Effector CD8-positive, alpha-beta T cell (primary cell): ENCODE data around the gene PCNX1.

Experiments
- DNase-seq: peaks from one replicate; lab custom pipeline; 2025; lab: John Stamatoyannopoulos, UW

Gene PCNX1

DNA sequence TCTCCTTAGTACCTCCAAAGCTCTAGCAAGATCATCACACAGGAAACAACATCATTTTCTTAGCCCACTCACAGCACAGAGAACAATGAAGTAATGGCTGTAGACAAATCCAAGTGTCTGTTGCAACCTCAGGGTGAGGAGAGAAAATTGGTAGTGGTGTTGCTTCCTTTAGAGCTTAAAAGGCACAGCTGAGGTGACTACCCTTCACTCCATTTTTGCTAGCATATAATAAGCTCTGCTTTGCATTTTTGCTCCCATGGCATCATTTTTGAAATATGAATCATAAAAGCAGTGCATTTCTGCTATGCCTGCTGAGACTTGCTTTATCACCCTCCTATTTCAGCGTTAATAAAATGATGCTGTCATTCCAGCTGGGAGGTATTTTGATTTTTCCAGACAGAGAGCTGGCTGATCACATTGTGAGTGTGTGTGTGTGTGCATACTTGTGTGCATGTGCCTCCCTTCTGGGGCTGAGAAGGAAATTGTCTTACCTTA is 18.5 kb upstream of the PCNX1 start:
- no peak for DNase-seq

GRCh38 chr14:70889555-70889954 is 17.7 kb upstream of the PCNX1 start:
- no peak for DNase-seq

GRCh38 chr14:70890826-70891659 is 16.2 kb upstream of the PCNX1 start:
- DNase-seq = no peak

DNA sequence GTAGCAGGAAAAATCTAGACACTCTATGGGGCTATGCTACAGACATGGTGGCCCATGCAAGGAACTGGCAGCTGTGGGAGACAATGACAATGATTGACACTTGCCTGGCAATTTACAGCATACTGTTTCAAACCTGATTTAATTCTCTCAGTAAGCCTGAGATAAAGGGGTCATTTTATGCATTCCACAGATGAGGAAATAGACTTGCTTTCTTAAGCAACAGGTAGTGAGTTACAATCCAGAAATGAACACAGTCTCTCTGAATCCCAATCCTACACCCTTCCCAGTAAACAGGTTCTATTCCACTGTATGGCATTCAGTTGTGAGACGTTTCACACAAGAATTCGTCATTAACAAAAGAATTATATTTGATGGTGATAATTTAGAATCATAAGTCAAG is 15.5 kb upstream of the PCNX1 start:
- DNase-seq = no peak

- no peak for DNase-seq
These were observed 14.0 kb upstream of the PCNX1 start for GRCh38 chr14:70893062-70893845.

DNA sequence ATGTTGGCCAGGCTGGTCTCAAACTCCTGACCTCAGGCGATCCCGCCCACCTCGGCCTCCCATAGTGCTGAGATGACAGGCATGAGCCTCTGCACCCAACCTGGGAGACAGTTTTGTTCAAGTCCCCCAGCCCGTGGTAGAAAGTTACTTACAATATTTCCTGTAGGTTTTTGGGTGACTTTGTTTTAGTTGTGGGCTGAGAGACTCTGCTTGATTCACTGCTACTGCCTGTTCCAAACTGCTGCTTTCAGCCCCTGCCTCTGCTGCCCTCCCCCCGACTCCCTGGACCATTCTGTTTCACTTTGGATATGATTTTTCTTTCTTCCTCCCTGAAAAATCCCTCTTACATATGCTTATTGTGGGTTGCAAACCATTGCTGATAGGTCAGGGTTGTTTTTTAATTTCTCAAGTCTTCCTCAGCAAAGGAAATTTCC is 13.4 kb upstream of the PCNX1 start:
- DNase-seq = no peak

GRCh38 chr14:70894868-70895267 is 12.4 kb upstream of the PCNX1 start:
- no peak for DNase-seq

GRCh38 chr14:70896317-70896716 is 10.9 kb upstream of the PCNX1 start:
- no peak for DNase-seq

DNA sequence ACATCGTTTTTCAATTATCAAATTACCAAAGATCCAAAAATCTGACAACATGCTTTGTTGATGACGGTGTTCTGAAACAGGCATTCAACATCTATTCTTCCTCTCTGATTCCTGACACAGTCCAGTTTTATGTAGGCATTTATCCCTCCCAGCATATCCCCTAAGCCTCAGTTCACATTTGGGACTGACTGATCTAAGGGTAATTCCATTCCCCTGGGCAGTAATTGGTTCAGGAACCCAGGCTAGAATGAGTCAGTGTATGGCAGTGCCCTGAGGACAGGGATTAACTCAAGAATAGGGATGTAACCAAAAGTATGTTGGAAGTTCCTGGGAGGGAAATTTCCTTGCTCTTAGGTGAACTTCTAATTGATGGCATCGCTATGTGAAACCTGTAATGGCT is 10.3 kb upstream of the PCNX1 start:
- no peak for DNase-seq

DNA sequence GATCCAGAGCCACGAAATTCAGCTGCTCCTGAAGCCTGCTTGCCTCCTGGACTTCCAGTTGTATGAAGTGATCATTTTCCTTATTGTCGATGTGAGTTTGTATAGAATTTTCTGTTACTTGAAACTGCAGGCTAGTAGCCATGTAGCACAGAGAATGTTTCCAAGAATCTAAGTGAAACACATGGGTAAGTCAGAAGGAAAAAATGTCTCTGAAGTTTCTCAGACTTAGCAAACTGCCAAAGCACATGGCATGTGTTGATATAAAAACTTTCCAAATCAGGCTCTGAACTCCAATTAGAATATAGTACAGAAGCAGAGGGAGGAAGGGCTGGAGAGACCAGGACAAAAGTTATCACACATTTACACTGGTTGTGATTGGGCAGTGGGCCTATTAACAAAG is 9.8 kb upstream of the PCNX1 start:
- DNase-seq = no peak

DNA sequence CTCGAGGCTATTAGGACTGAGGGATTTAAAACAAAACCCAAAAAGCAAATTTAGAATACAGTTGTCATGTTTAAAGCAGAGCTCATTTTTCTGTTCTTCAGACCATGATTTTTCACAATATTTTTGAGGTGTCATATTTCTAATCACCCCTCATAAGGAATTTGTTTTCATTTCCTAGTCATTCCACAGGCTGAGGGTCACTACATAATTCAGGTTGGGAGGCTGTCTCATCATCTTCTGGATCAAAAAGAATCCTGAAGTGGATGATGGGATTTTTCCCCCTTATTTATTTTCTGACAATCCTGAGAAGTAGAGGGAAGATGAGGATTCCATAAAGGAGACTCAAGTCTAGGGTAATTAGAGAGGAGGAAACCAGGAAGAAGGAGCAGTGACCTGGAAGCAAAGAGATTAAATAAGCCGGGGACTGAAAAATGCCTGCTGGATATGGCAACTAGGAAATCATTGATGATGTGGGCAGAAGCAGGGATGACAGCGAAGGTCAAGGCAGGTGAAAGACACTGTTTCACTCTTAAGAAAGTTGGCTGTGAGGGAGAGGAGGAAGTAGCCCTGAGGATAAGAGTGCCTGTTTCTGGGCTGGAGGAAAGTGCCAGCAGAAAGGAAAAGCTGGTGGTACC is 9.0 kb upstream of the PCNX1 start:
- DNase-seq = no peak

DNA sequence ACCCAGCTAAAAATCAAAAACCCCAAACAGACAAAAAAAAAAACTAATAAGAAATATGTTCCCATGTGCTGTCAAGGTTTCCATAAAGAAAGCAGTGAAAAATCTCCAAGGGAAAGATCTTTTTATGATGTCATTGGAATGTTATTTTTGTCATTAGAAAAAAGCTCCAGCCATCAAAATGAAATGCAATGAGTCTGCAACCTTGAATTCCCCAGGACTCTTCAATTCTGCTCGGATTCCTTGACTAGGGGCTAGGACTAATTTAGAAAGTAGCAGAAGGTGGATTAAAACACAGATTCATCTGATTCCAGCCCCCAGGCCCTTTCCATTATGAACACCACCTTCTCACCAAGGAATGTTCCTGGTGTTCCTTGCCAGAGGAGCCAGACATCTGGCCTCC is 6.0 kb upstream of the PCNX1 start:
- no peak for DNase-seq

GRCh38 chr14:70902184-70902583 is 5.1 kb upstream of the PCNX1 start:
- DNase-seq = no peak

GRCh38 chr14:70904373-70904772 is 2.9 kb upstream of the PCNX1 start:
- no peak for DNase-seq

DNA sequence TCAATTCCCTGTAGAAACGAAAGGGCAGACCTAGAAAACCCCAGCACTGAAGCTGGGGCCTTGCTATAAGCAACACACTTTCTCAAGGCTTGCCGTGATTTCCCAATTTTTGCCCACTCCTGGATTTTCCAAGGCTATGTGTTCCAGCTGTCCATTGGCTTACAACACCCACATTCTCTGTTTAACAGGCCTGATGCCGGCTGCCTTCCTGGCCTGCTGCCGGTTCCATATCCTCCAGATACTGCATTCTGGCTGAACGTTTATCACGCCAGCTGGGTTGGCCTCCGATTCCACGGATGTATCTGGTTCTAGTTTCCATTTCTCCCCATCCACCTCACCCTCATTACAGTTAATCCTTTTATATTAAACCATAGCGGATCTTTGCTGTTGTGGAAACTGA is 2.0 kb upstream of the PCNX1 start:
- DNase-seq = no peak

GRCh38 chr14:70906793-70907175 is 475 bp upstream of the PCNX1 start:
- no peak for DNase-seq

DNA sequence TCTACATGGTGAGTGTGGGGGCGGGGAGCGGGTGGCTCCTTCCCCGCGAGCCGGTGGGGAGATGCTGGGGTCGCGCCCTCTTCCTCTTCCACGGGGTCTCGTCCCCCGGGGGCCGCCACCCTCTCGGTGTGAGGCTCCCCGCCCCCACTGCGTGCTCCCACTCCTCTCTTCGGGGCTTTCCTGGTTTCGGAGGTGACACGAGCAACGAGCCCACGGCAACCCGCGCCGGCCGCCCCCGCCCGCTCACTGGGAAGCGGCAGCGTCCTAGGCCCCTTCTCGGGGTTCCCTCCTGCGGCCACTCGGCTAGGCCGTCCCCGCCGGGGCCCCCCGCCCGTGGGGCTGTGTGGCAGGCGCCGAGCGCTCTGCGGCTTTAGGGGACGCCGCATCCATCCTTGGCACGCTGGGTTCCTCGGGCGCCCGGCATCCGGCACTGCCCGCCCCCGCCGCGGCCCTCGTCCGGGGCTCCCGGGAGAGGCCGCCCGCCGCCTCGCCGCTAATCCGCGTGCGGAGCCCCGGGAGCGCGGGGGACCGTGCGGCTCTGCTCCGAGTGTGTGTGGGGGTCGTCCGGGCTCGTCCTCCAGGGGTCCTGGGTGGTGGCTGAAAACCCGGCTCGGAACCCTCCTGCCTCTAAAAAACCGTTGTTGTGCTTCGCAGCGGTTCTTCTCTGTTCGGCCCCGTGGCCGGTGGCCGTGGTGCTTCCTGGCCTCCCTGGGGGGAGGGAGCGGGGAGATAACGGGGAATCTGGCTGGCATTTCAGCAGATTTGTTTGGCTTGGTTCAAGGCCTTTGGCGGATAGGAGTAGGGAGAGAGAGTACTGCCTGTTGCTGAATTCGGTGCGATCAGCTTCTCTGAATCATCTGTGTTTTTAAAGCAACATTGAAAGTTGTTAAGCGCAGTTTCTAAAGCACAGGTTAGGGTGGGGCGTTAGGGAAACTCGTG is 1.0 kb downstream of the PCNX1 start:
- DNase-seq = no peak

- no peak for DNase-seq
These were observed 1.8 kb downstream of the PCNX1 start for GRCh38 chr14:70908935-70909641.

DNA sequence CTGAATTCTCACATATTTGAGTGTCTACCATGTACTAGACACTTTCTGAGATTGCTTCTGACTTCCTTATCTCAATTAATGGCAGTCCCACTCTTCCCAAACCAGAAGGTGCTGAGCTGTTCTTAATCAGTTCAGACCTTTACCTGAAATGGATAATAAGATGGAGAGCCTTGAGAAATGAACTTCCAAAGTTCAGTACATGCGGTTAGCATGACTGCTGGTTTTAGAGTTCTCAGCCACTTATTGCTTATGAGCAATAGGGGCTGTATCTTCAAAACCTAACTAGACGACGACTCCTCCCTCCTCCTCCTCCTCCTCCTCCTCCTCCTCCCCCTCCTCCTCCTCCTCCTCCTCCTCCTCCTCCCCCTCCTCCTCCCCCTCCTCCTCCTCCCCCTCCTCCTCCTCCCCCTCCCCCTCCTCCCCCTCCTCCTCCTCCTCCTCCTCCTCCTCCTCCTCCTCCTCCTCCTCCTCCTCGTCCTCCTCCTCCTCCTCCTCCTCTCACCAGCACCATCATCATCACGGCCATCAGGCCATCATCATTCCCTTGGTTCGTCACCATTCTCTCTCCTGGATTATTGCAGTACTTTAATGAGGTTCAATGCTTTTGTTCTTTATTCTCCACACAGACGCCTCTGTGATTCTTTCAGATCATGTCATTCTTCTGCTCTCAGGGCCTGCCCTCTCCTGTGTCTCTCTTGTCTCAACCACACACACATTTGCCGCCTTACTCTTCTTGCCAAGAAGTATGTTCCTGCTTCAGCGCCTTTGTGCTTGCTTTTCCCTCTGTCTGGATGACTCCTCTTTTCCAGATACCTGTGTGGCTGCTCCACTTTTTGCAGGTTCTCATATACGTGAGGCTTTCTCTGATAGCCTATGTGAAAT is 2.7 kb downstream of the PCNX1 start:
- DNase-seq = no peak

DNA sequence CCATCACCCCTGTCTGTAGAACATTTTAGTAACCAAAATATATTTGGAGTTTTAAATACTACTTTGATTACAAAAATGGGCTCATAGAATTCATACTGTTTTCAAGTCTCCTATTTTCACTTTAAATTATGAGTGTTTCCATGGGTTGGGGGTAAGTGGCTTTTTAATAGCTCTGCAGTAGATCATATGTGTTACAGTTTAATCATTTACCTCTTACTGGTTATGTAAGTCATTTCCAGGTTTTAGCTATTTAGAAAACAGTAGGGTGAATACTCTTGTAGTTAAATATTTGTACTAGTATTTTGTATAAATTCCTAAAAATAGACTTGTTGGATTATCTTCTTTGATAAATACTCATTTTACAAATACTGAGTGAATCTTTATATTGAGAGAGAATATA is 8.2 kb downstream of the PCNX1 start:
- no peak for DNase-seq
